HG03103 (cell line): ENCODE results near the gene PTPRN2.

ENCODE experiments used
- ATAC-seq: cut with Tn5 transposase; IDR thresholded peaks from one replicate; pipeline ENCODE4 v1.9.1; 2021; ENCODE audit warnings: low read depth; ENCODE audit not compliant: unreplicated experiment

Gene PTPRN2

DNA sequence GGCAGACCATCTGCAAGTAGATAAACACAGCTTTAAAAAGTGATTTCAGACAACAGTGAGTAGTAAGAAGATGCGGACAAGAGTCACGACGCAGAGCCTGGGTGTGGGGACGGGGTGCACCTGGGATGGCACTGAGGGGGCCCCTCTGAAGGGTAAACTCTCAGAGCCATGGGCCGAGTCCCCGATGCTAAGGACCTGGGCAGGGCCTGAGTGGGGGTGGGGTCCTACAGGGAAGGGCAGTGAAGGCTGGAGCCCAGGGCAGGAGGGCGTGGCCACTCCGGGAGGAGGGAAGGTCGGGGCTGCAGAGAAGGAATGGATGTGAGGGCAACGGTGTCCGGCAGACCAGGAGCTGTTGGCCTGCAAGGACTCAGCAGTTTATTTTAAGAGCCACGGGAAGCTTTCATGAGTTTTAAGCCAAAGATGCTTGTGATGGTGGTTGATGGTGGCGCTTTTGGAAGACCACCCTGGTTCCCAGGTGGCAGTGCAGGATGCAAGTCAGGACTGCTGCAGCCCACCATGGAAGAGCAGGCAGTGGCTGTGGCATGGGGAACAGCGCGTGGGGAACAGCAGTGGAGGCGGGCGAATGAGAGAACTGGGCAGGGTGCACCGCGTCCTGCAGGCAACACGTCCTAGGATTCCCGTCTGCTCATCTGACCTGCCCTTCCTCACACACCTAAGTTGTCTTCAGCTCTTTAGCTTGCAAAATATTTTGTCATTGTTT, 954.0 kb downstream of the PTPRN2 start:
- no peak for ATAC-seq

DNA sequence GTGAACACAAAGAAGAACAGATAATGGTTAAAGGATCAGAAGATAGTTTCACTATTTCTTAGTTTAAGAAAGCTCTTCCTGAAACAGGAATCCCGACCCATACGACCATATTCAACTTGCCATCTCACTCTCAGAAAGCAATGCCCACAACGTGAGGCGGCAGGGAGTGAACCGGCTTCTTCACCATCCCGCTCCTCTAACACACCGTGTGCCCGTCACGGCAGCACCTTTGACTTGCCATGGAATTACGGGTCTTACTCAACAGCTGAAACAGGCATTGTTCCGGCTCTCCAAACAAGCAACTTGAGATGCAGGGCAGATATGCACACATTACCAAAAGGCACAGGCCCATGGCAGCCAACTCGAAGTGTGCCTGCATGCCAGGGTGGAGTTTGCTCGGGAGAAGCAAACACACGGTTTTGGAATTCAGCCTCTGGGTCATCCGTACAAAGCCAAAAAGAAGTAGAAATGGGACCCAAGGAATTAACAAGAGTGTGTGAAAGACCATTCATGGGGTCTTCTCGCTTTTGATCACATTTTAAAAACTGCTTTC, 957.2 kb downstream of the PTPRN2 start:
- no peak for ATAC-seq

- ATAC-seq = no peak
Measured at GRCh38 chr7:157628456-157628855, 959.2 kb downstream of the PTPRN2 start.

DNA sequence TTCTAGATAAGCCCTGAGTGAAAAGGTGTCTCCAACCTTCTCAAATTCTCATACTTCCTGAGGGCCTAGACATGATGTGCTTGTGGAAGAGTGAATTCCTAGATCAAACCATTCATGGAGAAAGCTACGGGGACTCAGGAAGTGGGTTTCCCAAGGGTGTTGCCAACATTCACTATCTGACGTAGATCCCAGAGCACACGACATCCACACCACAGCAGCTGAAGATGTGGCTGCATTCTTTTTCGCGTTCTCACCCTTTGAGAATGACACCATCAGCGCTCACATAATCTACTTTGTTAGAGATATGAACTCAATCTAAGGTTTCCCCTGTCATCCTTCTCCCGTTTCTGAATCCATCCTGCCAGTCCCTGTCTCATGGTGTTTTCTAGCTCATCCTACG, 960.0 kb downstream of the PTPRN2 start:
- no peak for ATAC-seq

DNA sequence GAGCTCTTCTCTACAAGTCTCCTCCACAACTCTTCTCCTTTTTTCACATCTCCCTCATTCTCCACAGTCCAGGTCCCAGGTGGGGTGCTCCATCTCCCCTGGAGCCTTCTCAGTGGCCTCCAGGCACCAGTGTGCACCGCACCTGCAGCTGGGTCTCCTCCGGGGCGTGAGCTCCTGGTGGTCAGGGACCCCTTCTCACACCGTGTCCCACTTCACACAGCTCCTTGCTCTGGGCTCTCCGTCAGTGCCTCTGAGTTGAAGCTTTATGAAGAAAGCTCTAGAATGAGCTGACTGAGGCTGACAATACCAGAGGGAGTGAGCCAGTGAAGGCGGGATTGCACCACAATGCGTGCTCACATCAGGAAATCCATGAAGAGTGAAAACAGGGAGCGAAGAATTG, 960.6 kb downstream of the PTPRN2 start:
- no peak for ATAC-seq

GRCh38 chr7:157625973-157626742, 961.5 kb downstream of the PTPRN2 start:
- ATAC-seq = no peak

DNA sequence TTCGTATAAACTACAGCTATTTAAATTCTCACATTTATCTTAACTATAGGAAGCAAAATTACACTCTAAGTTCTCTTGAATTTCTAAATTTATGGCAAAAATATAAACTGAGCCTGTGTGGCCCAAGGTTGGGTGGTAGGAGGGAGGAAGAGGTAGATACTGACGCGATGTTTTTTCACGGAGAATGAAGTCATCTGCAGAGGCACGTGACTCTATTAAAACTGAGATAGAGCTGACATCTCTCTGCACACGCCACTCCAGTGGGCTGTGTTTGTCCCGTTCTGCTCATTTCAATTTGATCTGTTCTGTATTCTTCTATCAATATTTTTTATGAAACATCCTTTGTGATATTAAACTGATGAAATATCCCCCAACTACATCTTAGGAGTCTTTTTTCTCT, 964.1 kb downstream of the PTPRN2 start:
- ATAC-seq = no peak

GRCh38 chr7:157622408-157623205, 965.0 kb downstream of the PTPRN2 start:
- no peak for ATAC-seq

DNA sequence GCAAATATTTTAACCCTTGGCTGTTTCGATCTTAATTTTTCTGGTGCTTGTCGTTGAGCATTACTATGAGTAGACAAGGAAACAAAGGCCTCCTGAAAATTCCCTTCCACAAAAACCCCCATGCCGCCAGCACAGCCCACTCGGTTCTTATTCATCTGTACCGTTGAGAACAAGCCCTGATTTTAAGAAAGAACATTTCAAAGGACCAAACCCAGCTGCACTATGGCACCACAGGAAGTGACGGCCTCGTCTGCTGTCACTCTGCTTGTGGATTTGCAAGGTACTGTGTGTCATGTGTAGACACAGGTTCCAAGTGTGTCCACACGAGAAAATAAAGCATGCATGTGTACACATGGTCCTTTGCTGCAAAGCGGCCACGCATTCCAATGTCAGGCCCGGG, 965.6 kb downstream of the PTPRN2 start:
- ATAC-seq = no peak

DNA sequence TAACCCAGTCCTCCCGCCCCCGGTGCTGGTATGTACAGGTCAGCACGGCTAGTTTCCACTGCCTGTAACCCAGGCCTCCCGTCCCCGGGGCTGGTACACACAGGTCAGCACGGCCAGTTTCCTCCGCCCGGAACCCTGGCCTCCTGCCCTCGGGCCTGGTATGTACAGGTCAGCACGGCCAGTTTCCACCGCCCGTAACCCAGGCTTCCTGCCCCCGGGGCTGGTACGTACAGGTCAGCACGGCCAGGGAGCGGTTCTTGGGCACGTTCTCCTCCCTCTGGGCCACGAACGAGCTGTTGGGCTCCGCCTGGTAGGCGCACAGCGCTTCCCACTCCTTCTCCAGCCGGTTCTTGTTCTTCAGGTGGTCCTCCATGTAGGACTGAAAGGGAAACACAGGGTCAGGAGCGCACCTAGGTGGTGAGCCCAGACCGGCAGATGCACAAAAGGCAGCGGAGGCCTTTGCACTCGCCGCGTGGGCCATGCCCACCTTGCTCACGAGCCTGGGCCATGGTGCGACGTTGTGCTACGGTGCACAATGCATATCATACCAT, 966.4 kb downstream of the PTPRN2 start:
- ATAC-seq = no peak

DNA sequence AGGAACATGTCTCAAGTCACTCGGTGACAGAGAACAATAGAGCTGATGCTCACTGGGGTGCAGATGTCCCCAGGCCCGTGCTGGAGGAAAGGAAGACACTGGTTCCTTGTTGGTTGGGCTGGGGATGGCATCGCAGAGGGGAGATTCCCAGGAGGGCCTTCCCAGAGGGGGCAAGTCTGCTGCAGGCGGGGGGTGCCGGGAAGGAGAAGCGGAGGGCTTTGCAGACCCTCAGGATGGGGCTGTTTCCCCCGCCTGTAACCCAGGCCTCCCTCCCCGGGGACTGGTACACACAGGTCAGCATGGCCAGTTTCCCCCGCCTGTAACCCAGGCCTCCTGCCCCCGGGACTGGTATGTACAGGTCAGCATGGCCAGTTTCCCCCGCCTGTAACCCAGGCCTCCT, 967.0 kb downstream of the PTPRN2 start:
- no peak for ATAC-seq

- no peak for ATAC-seq
Measured at GRCh38 chr7:157619753-157620525, 967.7 kb downstream of the PTPRN2 start.

DNA sequence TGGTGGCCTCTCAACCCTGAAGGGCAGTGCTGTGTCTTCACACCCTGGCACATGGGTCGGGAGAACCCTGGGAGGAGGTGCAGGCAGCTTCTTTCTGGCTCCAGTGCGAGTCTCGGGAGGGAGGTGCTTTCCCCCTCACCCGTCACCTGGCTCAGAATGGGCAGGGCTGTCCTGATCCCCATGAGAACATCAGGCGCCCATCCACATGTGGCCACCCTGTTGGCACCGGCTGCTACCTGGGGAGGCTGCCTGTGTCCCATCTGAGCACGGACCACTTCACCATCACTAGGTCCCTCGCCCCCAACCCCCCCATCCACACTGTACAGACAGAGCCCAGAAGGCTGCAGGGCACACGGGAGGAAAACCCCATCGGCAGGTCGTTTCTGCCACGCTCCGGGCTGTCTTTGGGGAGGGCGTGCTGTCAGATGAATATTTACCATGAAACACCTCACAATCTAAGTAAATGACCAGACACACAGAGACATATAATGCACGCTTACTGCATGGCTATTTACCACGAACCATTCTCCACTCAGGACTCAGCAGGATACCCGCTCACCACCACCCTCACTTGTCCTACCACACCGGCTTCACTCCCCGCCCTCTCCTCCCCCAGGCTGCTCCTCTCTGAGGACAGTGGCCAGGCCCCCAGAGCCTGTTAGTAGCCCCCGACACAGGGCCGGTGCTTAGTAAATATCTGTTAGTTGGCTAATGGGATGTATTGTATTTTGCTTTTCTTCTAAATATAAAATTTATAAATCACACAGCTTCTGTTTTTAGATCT, 968.6 kb downstream of the PTPRN2 start:
- ATAC-seq = no peak

DNA sequence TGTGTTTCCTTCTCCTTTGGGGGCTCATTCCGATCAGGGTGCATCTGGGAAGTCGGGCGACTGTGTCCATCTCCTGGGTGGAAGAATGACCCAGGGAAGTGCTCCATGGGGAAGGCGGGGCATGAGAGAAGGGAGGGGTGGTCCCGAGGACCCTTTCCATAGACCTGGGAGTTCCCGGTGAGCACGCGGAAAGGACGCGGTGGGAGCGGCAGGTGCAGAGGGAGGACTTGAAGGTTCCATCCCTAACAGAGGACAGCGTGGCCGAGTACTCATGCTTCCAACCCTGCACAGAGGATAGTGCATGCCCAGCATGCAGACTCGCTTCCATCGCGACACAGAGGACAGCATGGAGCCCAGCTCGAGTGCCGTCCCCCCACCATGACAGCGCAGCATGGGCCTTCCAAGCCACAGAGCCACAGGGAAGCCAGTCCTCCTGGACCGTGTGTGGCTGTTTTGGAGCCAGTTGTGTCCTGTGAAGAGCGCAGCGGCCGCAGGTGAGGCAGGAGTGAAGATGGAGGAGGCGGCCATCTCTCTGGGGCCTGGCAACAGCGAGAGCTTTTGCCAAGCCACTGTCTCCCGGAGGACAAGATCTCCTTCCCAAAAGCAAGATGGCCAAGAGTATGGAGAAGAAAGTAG, 969.4 kb downstream of the PTPRN2 start:
- no peak for ATAC-seq

GRCh38 chr7:157617401-157617800, 970.2 kb downstream of the PTPRN2 start:
- no peak for ATAC-seq

- no peak for ATAC-seq
Measured at GRCh38 chr7:157616931-157617330, 970.7 kb downstream of the PTPRN2 start.

DNA sequence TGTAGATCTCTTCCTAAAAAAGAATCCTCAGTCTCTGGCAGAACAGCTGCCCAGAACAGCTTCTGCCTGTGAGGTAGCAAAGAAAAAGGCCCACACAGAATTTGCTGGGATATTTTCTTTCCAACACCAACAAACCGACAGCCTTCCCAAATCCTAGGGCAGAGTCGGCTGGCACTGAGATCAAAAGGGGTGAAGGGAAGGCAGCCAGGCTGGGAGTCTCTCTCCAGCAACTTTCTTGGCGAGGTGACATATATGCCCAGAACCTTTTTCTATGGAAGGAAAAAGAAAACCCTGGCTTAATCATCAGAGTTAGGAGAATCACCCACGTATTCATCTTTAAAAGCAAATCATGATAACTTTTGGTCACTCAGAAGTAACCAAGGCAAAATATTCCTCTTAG, 971.2 kb downstream of the PTPRN2 start:
- no peak for ATAC-seq

DNA sequence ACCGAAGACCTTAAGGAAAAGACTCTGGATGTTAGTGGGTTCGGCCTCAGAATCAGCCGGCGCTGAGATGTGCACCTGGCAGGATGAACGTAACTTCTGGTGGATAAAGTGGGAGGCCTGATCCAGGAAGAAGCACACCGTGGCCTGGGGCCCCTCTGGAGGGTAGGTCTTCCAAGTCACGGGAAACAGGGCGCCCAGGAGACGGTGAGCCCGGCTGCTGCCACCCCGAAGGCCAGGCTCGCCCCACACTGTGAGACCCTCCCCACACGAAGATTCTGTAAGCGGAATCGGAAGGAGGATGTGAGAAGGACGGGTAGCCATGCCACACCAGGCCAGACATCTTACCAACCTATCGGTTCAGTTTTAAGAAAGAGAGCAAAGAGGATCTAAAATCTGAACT, 971.8 kb downstream of the PTPRN2 start:
- ATAC-seq = no peak
